IPS DF 19.7 (cell line): ENCODE data around the gene ZNF76.
A peak's percentile ranks its signal among the peaks of the same experiment; 100 is the strongest.
"Not testable (repeated sequence)": the region's sequence is repeated elsewhere in the genome, so short reads cannot be mapped to it uniquely, and the experiment has no call there.

Experiments
- DNase-seq: peaks from one replicate; pipeline ENCODE4 v3.0.0-alpha.2; 2013; ENCODE audit warnings: low read depth, low spot score

Gene ZNF76

GRCh38 chr6:35328108-35328723 lies 68.7 kb downstream of the ZNF76 start:
- DNase-seq, result no peak

DNA sequence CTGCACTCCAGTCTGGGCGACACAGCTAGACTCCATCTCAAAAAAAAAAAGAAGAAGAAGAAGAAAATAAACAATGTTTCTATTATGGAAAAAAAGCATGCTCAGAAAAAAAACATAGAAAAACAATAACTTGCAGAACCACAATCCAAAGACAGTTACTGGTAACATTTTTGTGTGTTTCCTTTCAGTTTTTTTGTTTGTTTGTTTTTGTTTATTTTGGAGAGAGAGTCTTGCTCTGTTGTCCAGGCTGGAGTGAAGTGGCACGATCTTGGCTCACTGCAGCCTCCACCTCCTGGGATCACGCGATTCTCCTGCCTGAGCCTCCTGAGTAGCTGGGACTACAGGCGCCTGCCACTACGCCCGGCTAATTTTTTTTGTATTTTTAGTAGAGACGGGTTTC lies 69.4 kb downstream of the ZNF76 start:
- not testable (repeated sequence) for DNase-seq

- no peak for DNase-seq
Observed at GRCh38 chr6:35330541-35331119, 71.1 kb downstream of the ZNF76 start.

GRCh38 chr6:35332074-35332887 lies 72.7 kb downstream of the ZNF76 start:
- not testable (repeated sequence) for DNase-seq

DNA sequence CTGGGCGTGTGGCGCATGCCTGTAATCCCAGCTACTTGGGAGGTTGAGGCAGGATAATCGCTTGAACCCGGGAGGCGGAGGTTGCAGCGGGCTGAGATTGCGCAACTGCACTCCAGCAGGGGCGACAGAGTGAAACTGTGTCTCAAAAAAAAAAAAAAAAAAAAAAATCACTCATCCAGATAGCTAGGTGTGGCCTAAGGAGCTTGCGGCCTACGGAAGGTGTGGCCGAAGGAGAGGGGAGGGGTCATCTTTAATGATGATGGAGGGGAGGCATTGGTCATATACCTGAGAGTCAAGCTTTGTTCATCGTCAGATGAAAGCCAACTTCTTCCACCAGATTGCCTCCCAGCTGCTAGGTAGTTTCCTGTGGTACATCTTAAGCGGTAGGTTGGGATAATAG lies 82.0 kb downstream of the ZNF76 start:
- DNase-seq, result no peak

GRCh38 chr6:35342258-35343091 lies 82.9 kb downstream of the ZNF76 start, which contains the start of gene PPARD:
TSS of gene PPARD (plus strand) at chr6:35342558. CDS start at chr6:35411088, 68,530 bp downstream.
- peak; percentile 60 for DNase-seq

DNA sequence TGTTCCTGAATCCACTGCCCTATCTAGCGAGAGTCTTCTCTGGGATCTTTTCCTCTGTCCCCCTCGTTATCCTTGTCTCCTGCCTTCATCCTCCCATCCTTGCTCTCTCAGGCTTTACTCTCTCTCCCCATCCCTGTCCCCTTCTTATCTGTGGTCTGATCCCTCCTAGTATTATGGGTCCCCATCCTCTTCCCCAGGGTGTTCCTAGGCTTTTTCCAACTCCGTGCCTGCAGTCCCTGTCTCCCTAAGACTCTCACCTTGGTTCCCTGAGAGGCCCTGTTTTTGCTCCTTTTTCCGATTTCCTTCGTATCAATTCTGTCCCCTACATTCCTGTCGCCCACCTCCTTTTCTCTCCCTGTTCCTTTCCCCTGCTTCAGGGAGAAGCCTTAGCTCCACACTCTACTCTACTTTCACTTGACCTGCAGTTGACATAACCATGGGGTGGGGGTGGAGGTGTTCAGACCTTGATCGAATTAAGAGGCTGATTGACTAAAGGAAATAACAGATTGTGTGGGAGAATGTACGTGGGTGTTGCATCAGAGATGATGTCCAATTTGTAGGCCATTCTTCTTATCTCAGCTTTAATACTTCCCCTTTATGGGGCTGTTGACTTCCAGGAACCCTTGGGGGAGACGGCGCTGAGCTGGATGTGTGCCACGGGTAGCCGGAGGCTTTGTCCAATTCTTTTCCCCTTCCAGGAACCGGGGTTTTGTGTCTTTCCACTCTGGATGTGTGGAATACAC lies 83.7 kb downstream of the ZNF76 start:
- DNase-seq, result no peak

GRCh38 chr6:35343835-35344550 lies 84.5 kb downstream of the ZNF76 start:
- no peak for DNase-seq
